HepG2 (cell line): ENCODE results near the gene BAZ1A.

Experiments
- CREB1 ChIP-seq, 2 experiments: fragments of 450-650 bp in 1 of 2; IDR thresholded peaks; 2 replicates each; pipeline ENCODE4 v1.6.1; 2016 to 2017; ENCODE audit warnings: control low read depth in 1 of 2, mild to moderate bottlenecking in 1 of 2, missing compliant biosample characterization in 1 of 2, missing genetic modification characterization in 1 of 2
- EEA1 ChIP-seq: sonication (generic); formaldehyde crosslinking; IDR thresholded peaks from 2 replicates; pipeline ENCODE4 v1.5.1; 2020; ENCODE audit warnings: mild to moderate bottlenecking, missing genetic modification reagents, borderline replicate concordance
- GATAD2A ChIP-seq: IDR thresholded peaks from 2 replicates; pipeline ENCODE4 v1.6.1; 2016
- MEF2D ChIP-seq: sonication (generic); formaldehyde crosslinking; IDR thresholded peaks from 2 replicates; pipeline ENCODE4 v1.5.1; 2020; ENCODE audit warnings: mild to moderate bottlenecking, missing genetic modification reagents
- ZNF260 ChIP-seq: sonication (generic); formaldehyde crosslinking; IDR thresholded peaks from 2 replicates; pipeline ENCODE4 v1.4.0; 2020; ENCODE audit warnings: missing genetic modification reagents, low read depth, mild to moderate bottlenecking, borderline replicate concordance
- ZNF501 ChIP-seq: sonication (generic); formaldehyde crosslinking; IDR thresholded peaks from 2 replicates; pipeline ENCODE4 v1.5.1; 2020; ENCODE audit warnings: mild to moderate bottlenecking, moderate library complexity, missing genetic modification reagents
- ZNF530 ChIP-seq: sonication (generic); formaldehyde crosslinking; IDR thresholded peaks from 2 replicates; pipeline ENCODE4 v1.5.0; 2020; ENCODE audit warnings: low read depth, mild to moderate bottlenecking, missing genetic modification reagents
- TF ChIP-seq, protein P1 (sequence below): IDR thresholded peaks from 2 replicates; pipeline ENCODE4 v1.6.1; 2012; ENCODE audit warnings: inconsistent platforms

DNA sequence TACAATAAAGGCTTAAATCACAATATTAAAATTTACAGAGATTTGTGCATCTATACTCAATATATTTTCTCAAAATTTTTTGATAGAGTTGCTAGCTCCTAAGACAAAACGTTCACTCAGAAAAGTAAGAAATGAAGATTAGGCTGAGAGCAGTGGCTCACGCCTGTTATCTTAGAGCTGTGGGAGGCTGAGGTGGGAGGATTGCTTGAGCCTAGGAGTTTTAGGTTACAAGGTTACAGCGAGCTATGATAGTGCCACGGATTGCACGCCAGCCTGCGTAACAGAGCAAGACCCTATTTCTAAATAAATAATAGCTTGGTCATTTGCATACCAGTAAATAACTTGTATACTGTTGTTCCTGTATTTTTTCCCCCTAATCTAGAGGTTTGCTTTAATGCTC, 125.8 kb downstream of the BAZ1A start:
- no peak for TF ChIP-seq CREB1 (IDR thresholded peaks at IDR 0.05)
- no peak for TF ChIP-seq CREB1 (CRISPR knock-in tag; IDR thresholded peaks at IDR 0.05)
- no peak for TF ChIP-seq ZNF530
- no peak for TF ChIP-seq GATAD2A (CRISPR knock-in tag)
- no peak for TF ChIP-seq ZNF260
- no peak for TF ChIP-seq ZNF501
- no peak for TF ChIP-seq MEF2D
- no peak for TF ChIP-seq EEA1 (CRISPR knock-in tag)
- TF ChIP-seq, protein P1, sequence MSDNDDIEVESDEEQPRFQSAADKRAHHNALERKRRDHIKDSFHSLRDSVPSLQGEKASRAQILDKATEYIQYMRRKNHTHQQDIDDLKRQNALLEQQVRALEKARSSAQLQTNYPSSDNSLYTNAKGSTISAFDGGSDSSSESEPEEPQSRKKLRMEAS, result no peak
